Psoas muscle (tissue), 8 donors: ENCODE measurements around the gene PP2D1. TPM values are rescaled to one million over a fixed set of nuclear protein-coding genes. Genes with fewer than 3 reads are reported as not detected.
"Not testable (repeated sequence)": the region's sequence is repeated elsewhere in the genome, so short reads cannot be mapped to it uniquely, and the experiment has no call there.

Experiments used
- ATAC-seq, 4 donors: fragments of 200-7000 bp; cut with Tn5 transposase; one replicate each; pipeline ENCODE4 v1.9.1; 2020; ENCODE audit warnings: moderate library complexity in 3 of 4, mild to moderate bottlenecking in 2 of 4
- DNase-seq, 2 donors: peaks; one replicate each; pipeline ENCODE4 v3.0.0-alpha.2; 2020
- H3K27ac ChIP-seq: fragments of 200-600 bp; one replicate; pipeline ENCODE4 v1.8.0; 2022
- H3K27me3 ChIP-seq, 3 donors: fragments of 200-600 bp in 1 of 3; one replicate each; pipeline versions ENCODE4 v1.6.1 to v1.8.0; 2013 to 2022; ENCODE audit warnings: low read length in 2 of 3, mild to moderate bottlenecking in 2 of 3, moderate library complexity in 1 of 3; ENCODE audit not compliant: insufficient read depth in 3 of 3
- H3K36me3 ChIP-seq, 2 donors: fragments of 200-600 bp in 1 of 2; one replicate each; pipeline versions ENCODE4 v1.6.1 to v1.8.0; 2013 to 2022; ENCODE audit warnings: low read depth in 1 of 2, mild to moderate bottlenecking in 1 of 2, moderate library complexity in 1 of 2; ENCODE audit not compliant: insufficient read depth in 1 of 2
- H3K4me1 ChIP-seq: fragments of 200-600 bp; one replicate; pipeline ENCODE4 v1.8.0; 2022
- H3K4me3 ChIP-seq: fragments of 200-600 bp; one replicate; pipeline ENCODE4 v1.8.0; 2022; ENCODE audit warnings: mild to moderate bottlenecking
- H3K9me3 ChIP-seq: fragments of 200-600 bp; one replicate; pipeline ENCODE4 v1.8.0; 2022
- CTCF ChIP-seq: fragments of 200-600 bp; IDR thresholded peaks from one replicate; pipeline ENCODE4 v1.8.0; 2022; ENCODE audit warnings: antibody characterized with exemption
- WGBS, 3 donors: extraction: QIAGEN DNeasy Blood & Tissue Kit; methylation state at CpG; one replicate each; pipeline versions ENCODE4 v1.1.6 to v1.1.7; 2013; 5-methylcytosine and 5-hydroxymethylcytosine counted together
- intact Hi-C, 2 donors: fragments of 100-400 bp; cut with DNase I; formaldehyde crosslinking; loops; one replicate each; pipeline versions ENCODE4 v1.11.0 to v1.14.2; 2022
- polyA plus RNA-seq, 3 donors: library from polyadenylated mRNA; stranded (reverse); fragments of 200-250 nt; gene quantifications; one replicate each; pipeline ENCODE4 v1.2.3, GENCODE V29; 2013
- total RNA-seq, 4 donors: library from RNA; stranded (reverse); fragmentation: NEBNext Ultra II Directional in 2 of 4; extraction: Animal tissue kit (Norgen Biotek cat#: 25700) in 2 of 4; gene quantifications; one replicate each; pipeline versions ENCODE4 v1.2.1 to v1.2.4, GENCODE V29; 2021 to 2023
- donor health status: healthy with polysubstance abuse.
- donor health status: DM: no; HTN: no; CAD: no; lungs with moderate emphysema.
- donor health status: Bipolar disorder and iron deficiency.
- donor health status: healthy.
- donor health status: DM: yes; HTN: yes; CAD: no.
- donor health status: DM: no; HTN: no; CAD: no.
- donor health status: DM: no; HTN: no; CAD: no.
- donor health status: DM: yes; HTN: yes; CAD: no.

The PP2D1 gene
- total and polyA plus RNA-seq, 7 donors: not detected

GRCh38 chr3:20046556-20046955 lies 34.5 kb upstream of the PP2D1 start:
- ATAC-seq (no peak), DNase-seq (no peak)
- WGBS, 3 donors: 95 to 100% (median 95%) methylated on average over 1 of the region's 1 CpG
- peaks cover 38% of the 10 kb centered on the region for H3K4me1 ChIP-seq
- intact Hi-C loops: no loop called here
- H3K36me3 ChIP-seq: no peaks in the 10 kb centered on the region
- H3K27ac ChIP-seq: no peak overlapping the region
- TF ChIP-seq CTCF: no peak
- no peaks in the 10 kb centered on the region for H3K27me3 ChIP-seq
- H3K4me3 ChIP-seq: no peak overlapping the region
- H3K9me3 ChIP-seq: no peaks in the 10 kb centered on the region

- H3K27ac ChIP-seq, DNase-seq, H3K27me3 ChIP-seq, H3K9me3 ChIP-seq, H3K36me3 ChIP-seq, ATAC-seq, intact Hi-C loops, H3K4me3 ChIP-seq: not testable (repeated sequence)
- H3K4me1 ChIP-seq: peaks cover 38% of the 10 kb centered on the region
- 97 to 99% (median 97%) methylated on average over 3 of the region's 3 CpGs for WGBS, 3 donors
Measured at GRCh38 chr3:20045141-20045540, 33.1 kb upstream of the PP2D1 start.

- DNase-seq (no peak), ATAC-seq (no peak)
- Histone ChIP-seq H3K36me3 (no peaks in the 10 kb centered on the region), H3K4me3 (peak overlapping the region; percentile 53), H3K27ac (peak overlapping the region; percentile 95), H3K27me3 (no peaks in the 10 kb centered on the region), H3K9me3 (no peaks in the 10 kb centered on the region), H3K4me1 (peaks cover 40% of the 10 kb centered on the region)
- 62 to 69% (median 65%) methylated on average over 4 of the region's 4 CpGs for WGBS, 3 donors
- intact Hi-C loops: loop anchor here in 1 of 2 donors (5.0 kb wide), 1 partner anchor 38 kb away; no protein-coding TSS in a partner anchor
- no peak for TF ChIP-seq CTCF
Measured at GRCh38 chr3:20043825-20044224, 31.8 kb upstream of the PP2D1 start.

GRCh38 chr3:20043396-20043795 lies 31.3 kb upstream of the PP2D1 start:
- Histone ChIP-seq H3K4me1 (peaks cover 44% of the 10 kb centered on the region), H3K27me3 (no peaks in the 10 kb centered on the region), H3K27ac (peak overlapping the region; percentile 95), H3K4me3 (peak overlapping the region; percentile 53), H3K9me3 (no peaks in the 10 kb centered on the region), H3K36me3 (no peaks in the 10 kb centered on the region)
- peak; percentile 78 to 86 for DNase-seq
- ATAC-seq: no peak
- intact Hi-C loops: loop anchor here in 1 of 2 donors (5.0 kb wide), 1 partner anchor 39 kb away; no protein-coding TSS in a partner anchor
- 25 to 33% (median 33%) methylated on average over 4 of the region's 4 CpGs for WGBS, 3 donors
- no peak for TF ChIP-seq CTCF

- H3K27me3 ChIP-seq: no peaks in the 10 kb centered on the region
- H3K9me3 ChIP-seq: no peaks in the 10 kb centered on the region
- DNase-seq (no peak), ATAC-seq (no peak)
- 33 to 56% (median 37%) methylated on average over 5 of the region's 5 CpGs for WGBS, 3 donors
- peaks cover 42% of the 10 kb centered on the region for H3K4me1 ChIP-seq
- peak overlapping the region; percentile 53 for H3K4me3 ChIP-seq
- no peaks in the 10 kb centered on the region for H3K36me3 ChIP-seq
- TF ChIP-seq CTCF: no peak
- peak overlapping the region; percentile 95 for H3K27ac ChIP-seq
- intact Hi-C loops: loop anchor here in 1 of 2 donors (5.0 kb wide), 1 partner anchor 40 kb away; no protein-coding TSS in a partner anchor
Measured at GRCh38 chr3:20042331-20042730, 30.3 kb upstream of the PP2D1 start.
